ENCODE data around the gene COX6B2.

COX6B2 gene

DNA sequence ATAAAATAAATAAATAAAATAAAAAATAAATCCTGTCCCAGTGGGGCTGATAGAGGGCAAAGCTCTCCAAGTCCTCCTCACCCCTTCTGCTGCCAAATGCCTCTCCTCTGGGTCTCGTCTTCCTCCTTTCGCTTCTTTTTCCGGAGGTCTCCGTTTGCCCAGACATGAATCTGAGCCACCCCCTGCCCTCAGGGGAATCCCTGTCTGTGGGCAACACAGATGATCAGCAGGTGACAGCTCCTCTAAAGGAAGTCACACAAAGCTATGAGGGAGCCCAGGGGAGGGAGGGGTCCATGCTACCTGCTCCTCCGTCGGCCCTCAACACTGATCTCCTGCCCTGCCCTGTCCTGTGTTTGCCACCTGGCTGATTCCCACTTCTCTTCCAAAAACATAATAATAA, 29.9 kb downstream of the COX6B2 start:
- in situ Hi-C loops (cut with MboI; ENCODE audit: low sequenced_read_pairs, unreplicated experiment): no loop called here
- DNase-seq (ENCODE audit: low spot score): no peak
- TF ChIP-seq, protein P1, sequence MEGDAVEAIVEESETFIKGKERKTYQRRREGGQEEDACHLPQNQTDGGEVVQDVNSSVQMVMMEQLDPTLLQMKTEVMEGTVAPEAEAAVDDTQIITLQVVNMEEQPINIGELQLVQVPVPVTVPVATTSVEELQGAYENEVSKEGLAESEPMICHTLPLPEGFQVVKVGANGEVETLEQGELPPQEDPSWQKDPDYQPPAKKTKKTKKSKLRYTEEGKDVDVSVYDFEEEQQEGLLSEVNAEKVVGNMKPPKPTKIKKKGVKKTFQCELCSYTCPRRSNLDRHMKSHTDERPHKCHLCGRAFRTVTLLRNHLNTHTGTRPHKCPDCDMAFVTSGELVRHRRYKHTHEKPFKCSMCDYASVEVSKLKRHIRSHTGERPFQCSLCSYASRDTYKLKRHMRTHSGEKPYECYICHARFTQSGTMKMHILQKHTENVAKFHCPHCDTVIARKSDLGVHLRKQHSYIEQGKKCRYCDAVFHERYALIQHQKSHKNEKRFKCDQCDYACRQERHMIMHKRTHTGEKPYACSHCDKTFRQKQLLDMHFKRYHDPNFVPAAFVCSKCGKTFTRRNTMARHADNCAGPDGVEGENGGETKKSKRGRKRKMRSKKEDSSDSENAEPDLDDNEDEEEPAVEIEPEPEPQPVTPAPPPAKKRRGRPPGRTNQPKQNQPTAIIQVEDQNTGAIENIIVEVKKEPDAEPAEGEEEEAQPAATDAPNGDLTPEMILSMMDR (IDR thresholded peaks at IDR 0.05; ENCODE audit: borderline replicate concordance, control extremely low read depth, extremely low read depth, insufficient read depth, missing control alignments): no peak

DNA sequence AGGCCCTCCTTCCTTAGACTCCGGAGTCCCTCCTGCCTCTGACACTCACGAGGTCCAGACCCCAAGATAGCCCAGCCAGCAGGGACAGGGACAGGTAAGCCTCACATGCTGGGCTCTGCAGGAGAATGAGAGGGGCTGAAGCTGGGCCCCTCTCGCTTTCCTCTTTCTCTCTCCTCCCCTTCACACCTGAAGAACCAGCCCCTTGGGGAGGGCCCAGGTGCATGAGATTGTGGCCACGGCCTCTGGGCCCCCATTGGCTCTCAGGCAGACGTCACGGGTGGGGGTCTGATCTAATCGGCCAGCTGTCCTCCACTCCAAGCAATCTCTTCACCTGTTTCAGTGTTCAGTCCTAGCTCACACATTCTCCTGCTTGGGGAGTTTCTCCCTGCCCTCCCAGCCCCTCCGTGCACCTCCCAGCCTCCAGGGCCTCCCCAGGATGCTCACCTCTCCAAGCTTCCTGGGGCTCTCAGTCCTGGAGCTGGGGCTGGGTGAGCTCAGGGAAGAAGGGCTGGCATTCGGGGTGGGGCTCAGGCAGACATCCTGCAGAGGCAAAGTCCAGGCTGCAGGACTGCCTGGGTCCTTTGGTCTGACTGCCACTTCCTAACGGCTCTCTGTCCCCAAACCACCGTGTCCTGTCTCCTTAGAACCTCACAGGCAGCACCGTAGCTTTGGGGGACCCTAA, 32.2 kb downstream of the COX6B2 start:
- in situ Hi-C loops (cut with MboI; ENCODE audit: low sequenced_read_pairs, unreplicated experiment): no loop called here
- TF ChIP-seq, protein P1 (IDR thresholded peaks at IDR 0.05; ENCODE audit: borderline replicate concordance, control extremely low read depth, extremely low read depth, insufficient read depth, missing control alignments): no peak
- DNase-seq (ENCODE audit: low spot score): no peak

DNA sequence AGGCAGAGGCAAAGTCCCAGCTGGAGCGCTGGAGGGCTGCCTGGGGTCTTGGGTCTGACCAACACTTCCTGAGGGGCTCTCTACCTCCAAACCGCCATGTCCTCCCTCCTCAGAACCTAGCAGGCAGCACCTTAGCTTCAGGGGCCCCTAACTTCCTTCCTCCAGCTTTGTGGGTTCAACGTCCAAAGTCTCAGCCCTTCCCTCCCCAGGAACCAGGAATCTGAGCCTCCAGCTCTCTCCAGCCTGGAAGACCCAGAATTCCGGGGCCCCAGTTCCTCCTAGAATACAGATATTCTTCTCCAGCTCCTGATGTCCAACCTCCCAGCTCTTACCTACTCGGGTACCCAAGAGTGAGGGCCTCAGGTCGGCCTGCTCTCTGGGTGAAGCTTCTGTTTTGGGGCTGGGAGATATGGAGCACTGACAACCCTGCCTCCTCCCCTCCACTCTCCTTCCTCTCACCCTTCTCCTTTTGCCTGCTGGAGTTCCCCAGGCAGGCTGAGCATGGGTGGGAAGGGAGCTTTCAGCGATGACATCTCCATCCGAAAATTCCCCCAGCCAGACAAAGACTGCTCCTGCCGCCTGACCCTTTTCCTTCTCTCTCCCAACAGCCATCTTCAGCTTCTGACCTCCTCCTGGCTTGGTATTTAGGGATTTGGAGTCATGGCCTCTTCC, 32.9 kb downstream of the COX6B2 start:
- in situ Hi-C loops (cut with MboI; ENCODE audit: low sequenced_read_pairs, unreplicated experiment): no loop called here
- TF ChIP-seq, protein P1 (IDR thresholded peaks at IDR 0.05; ENCODE audit: borderline replicate concordance, control extremely low read depth, extremely low read depth, insufficient read depth, missing control alignments): no peak
- DNase-seq (ENCODE audit: low spot score): no peak

DNA sequence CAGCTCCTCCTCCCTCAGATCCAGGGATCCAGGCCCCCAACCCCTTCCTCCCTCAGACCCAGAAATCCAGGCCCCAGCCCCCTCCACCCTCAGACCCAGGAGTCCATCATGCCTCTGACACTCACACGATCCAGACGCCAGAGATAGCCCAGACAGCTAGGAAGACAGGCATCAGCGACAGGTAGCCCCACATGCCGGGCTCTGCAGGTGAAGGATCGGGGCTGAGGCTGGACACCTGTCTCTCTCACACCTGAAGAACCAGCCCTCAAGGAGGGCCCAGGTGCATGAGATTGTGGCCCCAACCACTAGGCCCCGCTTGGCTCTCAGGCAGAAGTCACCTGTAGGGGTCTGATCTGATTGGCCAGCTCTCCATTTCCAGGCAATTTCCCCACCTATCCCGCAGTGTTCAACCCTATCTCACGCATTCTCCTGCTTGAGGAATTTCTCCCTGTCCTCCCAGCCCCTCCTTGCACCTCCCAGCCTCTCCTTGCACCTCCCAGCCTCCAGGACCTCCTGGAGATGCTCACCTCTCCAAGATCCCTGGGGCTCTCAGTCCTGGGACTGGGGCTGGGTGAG, 33.6 kb downstream of the COX6B2 start:
- no peak for DNase-seq (ENCODE audit: low spot score)
- TF ChIP-seq, protein P1 (IDR thresholded peaks at IDR 0.05; ENCODE audit: borderline replicate concordance, control extremely low read depth, extremely low read depth, insufficient read depth, missing control alignments): no peak
- in situ Hi-C loops (cut with MboI; ENCODE audit: low sequenced_read_pairs, unreplicated experiment): no loop called here

DNA sequence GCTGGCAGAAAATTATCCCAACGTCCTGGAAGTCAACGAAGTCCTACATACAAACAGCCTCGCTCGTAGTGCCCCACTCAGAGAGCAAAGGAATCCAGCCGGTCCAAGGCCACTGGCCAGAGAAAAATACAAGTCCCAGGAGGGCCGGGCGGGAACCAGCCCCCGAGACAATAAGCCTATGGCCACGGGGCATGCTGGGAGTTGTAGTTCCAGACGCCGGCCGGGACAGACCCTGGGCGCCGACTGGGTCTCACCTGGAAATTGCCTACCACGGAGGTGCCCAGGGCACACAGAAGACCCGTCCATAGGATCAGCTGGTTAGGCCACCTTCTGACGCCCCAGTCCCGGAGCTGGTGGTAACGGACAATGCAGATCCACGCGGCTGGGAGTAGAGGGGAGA, 34.7 kb downstream of the COX6B2 start:
- in situ Hi-C loops (cut with MboI; ENCODE audit: low sequenced_read_pairs, unreplicated experiment): no loop called here
- DNase-seq (ENCODE audit: low spot score): no peak
- TF ChIP-seq, protein P1 (IDR thresholded peaks at IDR 0.05; ENCODE audit: borderline replicate concordance, control extremely low read depth, extremely low read depth, insufficient read depth, missing control alignments): no peak

DNA sequence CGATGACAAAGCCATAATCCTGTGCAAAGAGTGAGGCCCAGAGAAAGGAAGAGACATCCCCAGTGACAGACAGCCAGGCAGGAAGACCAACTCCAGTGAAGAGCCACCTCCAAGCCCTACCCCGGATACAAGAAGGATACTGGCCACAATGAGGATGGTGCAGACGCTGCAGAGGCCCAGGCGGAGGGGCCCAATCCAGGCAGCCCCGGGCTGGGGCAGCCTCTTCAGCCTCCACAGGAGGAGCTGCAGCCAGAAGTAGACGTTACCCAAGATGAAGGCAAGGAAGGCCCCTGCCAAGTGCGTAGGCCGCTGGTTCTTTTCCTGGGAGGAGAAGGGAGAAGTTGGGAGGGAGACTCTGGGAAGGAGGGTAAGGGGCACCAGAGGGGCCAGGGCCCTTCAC, 37.9 kb downstream of the COX6B2 start:
- in situ Hi-C loops (cut with MboI; ENCODE audit: low sequenced_read_pairs, unreplicated experiment): no loop called here
- TF ChIP-seq, protein P1 (IDR thresholded peaks at IDR 0.05; ENCODE audit: borderline replicate concordance, control extremely low read depth, extremely low read depth, insufficient read depth, missing control alignments): no peak
- DNase-seq (ENCODE audit: low spot score): no peak
